Measurements from ENCODE around the gene SHISA6.

GRCh38 chr17:11554542-11554941, 313.5 kb downstream of the SHISA6 start:
- TF ChIP-seq CTCF (IDR thresholded peaks at IDR 0.05; ENCODE audit: low read depth, low read length, missing input control), result no peak
- no peak for TF ChIP-seq EGR1 (IDR thresholded peaks at IDR 0.05; ENCODE audit: low read depth in 2 of 2)
- TF ChIP-seq RAD21 (IDR thresholded peaks at IDR 0.05), result no peak
- TF ChIP-seq GABPA (IDR thresholded peaks at IDR 0.05 in 1 of 2, conservative IDR thresholded peaks at IDR 0.05 in 1 of 2), result no peak
- TF ChIP-seq MAX (IDR thresholded peaks at IDR 0.05), result no peak
- no peak for TF ChIP-seq JUND (IDR thresholded peaks at IDR 0.05)
- TF ChIP-seq ATF3 (IDR thresholded peaks at IDR 0.05), result no peak
- TF ChIP-seq TAF1 (conservative IDR thresholded peaks at IDR 0.05), result no peak
- TF ChIP-seq HNF4A (conservative IDR thresholded peaks at IDR 0.05), result no peak

Data from liver (tissue), 3 donors.